NCI-H510A treated with DMSO at 0.1 percent for 48 hours (cell line): ENCODE data around the gene ADGRG1.
"Not testable (repeated sequence)": the region's sequence is repeated elsewhere in the genome, so short reads cannot be mapped to it uniquely, and the experiment has no call there.

Source experiments
- DNase-seq: peaks from one replicate; lab custom pipeline; 2025; lab: John Stamatoyannopoulos, UW

ADGRG1 gene

GRCh38 chr16:57666353-57667047 is 38.1 kb downstream of the ADGRG1 start:
- no peak for DNase-seq

GRCh38 chr16:57667048-57667525 is 38.7 kb downstream of the ADGRG1 start:
- no peak for DNase-seq

GRCh38 chr16:57667526-57668262 is 39.3 kb downstream of the ADGRG1 start:
- DNase-seq, result no peak

- no peak for DNase-seq
Observed at GRCh38 chr16:57668263-57668571, 39.8 kb downstream of the ADGRG1 start, which contains the start of gene ADGRG3. Gene ADGRG3, plus strand, starts transcription at chr16:57668306. Its CDS starts 42 bp downstream, at chr16:57668348.

- no peak for DNase-seq
Observed at GRCh38 chr16:57668630-57669475, 40.4 kb downstream of the ADGRG1 start.

GRCh38 chr16:57669476-57670162 is 41.2 kb downstream of the ADGRG1 start:
- no peak for DNase-seq

- DNase-seq, result no peak
Observed at GRCh38 chr16:57670196-57670595, 41.8 kb downstream of the ADGRG1 start.

- not testable (repeated sequence) for DNase-seq
Observed at GRCh38 chr16:57671451-57671850, 43.0 kb downstream of the ADGRG1 start.

- no peak for DNase-seq
Observed at GRCh38 chr16:57672416-57672815, 44.0 kb downstream of the ADGRG1 start.

GRCh38 chr16:57672824-57673223 is 44.4 kb downstream of the ADGRG1 start:
- DNase-seq, result no peak

- no peak for DNase-seq
Observed at GRCh38 chr16:57675741-57676551, 47.5 kb downstream of the ADGRG1 start.

GRCh38 chr16:57676553-57677085 is 48.2 kb downstream of the ADGRG1 start:
- no peak for DNase-seq

GRCh38 chr16:57677622-57678369 is 49.4 kb downstream of the ADGRG1 start:
- DNase-seq, result no peak

- DNase-seq, result no peak
Observed at GRCh38 chr16:57679016-57679415, 50.6 kb downstream of the ADGRG1 start.

GRCh38 chr16:57679767-57680482 is 51.5 kb downstream of the ADGRG1 start:
- no peak for DNase-seq

GRCh38 chr16:57680842-57681375 is 52.5 kb downstream of the ADGRG1 start:
- no peak for DNase-seq

GRCh38 chr16:57681950-57682728 is 53.7 kb downstream of the ADGRG1 start:
- DNase-seq, result no peak
